Measurements from ENCODE around the gene MPG.

The MPG gene

GRCh38 chr16:75580-76501, 2.2 kb upstream of the MPG start:
- no peaks in the 10 kb centered on the region for H3K9me3 ChIP-seq (ENCODE audit: low read length)
- H3K4me1 ChIP-seq (ENCODE audit: insufficient read depth, low read length), result peaks cover 57% of the 10 kb centered on the region
- H3K36me3 ChIP-seq (ENCODE audit: insufficient read depth, low read length), result peaks cover 11% of the 10 kb centered on the region
- H3K27me3 ChIP-seq (ENCODE audit: insufficient read depth, low read length), result no peaks in the 10 kb centered on the region
- H2AFZ ChIP-seq (ENCODE audit: low read depth, low read length), result no peak overlapping the region
- H3K4me3 ChIP-seq (ENCODE audit: low read length), result no peak overlapping the region

GRCh38 chr16:76535-77272, 1.3 kb upstream of the MPG start:
- Histone ChIP-seq H3K36me3 (ENCODE audit: insufficient read depth, low read length) (peaks cover 13% of the 10 kb centered on the region), H3K27me3 (ENCODE audit: insufficient read depth, low read length) (no peaks in the 10 kb centered on the region), H3K4me1 (ENCODE audit: insufficient read depth, low read length) (peaks cover 50% of the 10 kb centered on the region), H3K4me3 (ENCODE audit: low read length) (peak overlapping the region; percentile 68), H3K9me3 (ENCODE audit: low read length) (no peaks in the 10 kb centered on the region), H2AFZ (ENCODE audit: low read depth, low read length) (peak overlapping the region; percentile 91)

GRCh38 chr16:77273-77806, 685 bp upstream of the MPG start:
- Histone ChIP-seq H3K4me1 (ENCODE audit: insufficient read depth, low read length) (peaks cover 50% of the 10 kb centered on the region), H2AFZ (ENCODE audit: low read depth, low read length) (peak overlapping the region; percentile 91), H3K9me3 (ENCODE audit: low read length) (no peaks in the 10 kb centered on the region), H3K4me3 (ENCODE audit: low read length) (peak overlapping the region; percentile 68), H3K36me3 (ENCODE audit: insufficient read depth, low read length) (peaks cover 13% of the 10 kb centered on the region), H3K27me3 (ENCODE audit: insufficient read depth, low read length) (no peaks in the 10 kb centered on the region)

GRCh38 chr16:78444-79150, 572 bp downstream of the MPG start:
- Histone ChIP-seq H3K36me3 (ENCODE audit: insufficient read depth, low read length) (peaks cover 13% of the 10 kb centered on the region), H3K9me3 (ENCODE audit: low read length) (no peaks in the 10 kb centered on the region), H3K4me1 (ENCODE audit: insufficient read depth, low read length) (peaks cover 45% of the 10 kb centered on the region)

GRCh38 chr16:79151-80054, 1.4 kb downstream of the MPG start:
- no peak overlapping the region for H2AFZ ChIP-seq (ENCODE audit: low read depth, low read length)
- H3K27me3 ChIP-seq (ENCODE audit: insufficient read depth, low read length), result no peaks in the 10 kb centered on the region
- H3K4me1 ChIP-seq (ENCODE audit: insufficient read depth, low read length), result peaks cover 37% of the 10 kb centered on the region
- peaks cover 16% of the 10 kb centered on the region for H3K36me3 ChIP-seq (ENCODE audit: insufficient read depth, low read length)
- H3K4me3 ChIP-seq (ENCODE audit: low read length), result peak overlapping the region; percentile 68
- no peaks in the 10 kb centered on the region for H3K9me3 ChIP-seq (ENCODE audit: low read length)

More at GRCh38 chr16:78444-79150, 572 bp downstream of the MPG start:
- Histone ChIP-seq H3K27me3 (ENCODE audit: insufficient read depth, low read length) (no peaks in the 10 kb centered on the region), H3K4me3 (ENCODE audit: low read length) (peak overlapping the region; percentile 68), H2AFZ (ENCODE audit: low read depth, low read length) (peak overlapping the region; percentile 91)

GRCh38 chr16:83060-83603, 5.1 kb downstream of the MPG start:
- peaks cover 43% of the 10 kb centered on the region for H3K36me3 ChIP-seq (ENCODE audit: insufficient read depth, low read length)

GRCh38 chr16:83781-84615, 6.0 kb downstream of the MPG start:
- Histone ChIP-seq H3K27me3 (ENCODE audit: insufficient read depth, low read length) (no peaks in the 10 kb centered on the region), H3K9me3 (ENCODE audit: low read length) (no peaks in the 10 kb centered on the region), H2AFZ (ENCODE audit: low read depth, low read length) (no peak overlapping the region), H3K4me3 (ENCODE audit: low read length) (no peak overlapping the region), H3K36me3 (ENCODE audit: insufficient read depth, low read length) (peaks cover 50% of the 10 kb centered on the region), H3K4me1 (ENCODE audit: insufficient read depth, low read length) (peaks cover under 1% of the 10 kb centered on the region)

More at GRCh38 chr16:83060-83603, 5.1 kb downstream of the MPG start:
- Histone ChIP-seq H3K9me3 (ENCODE audit: low read length) (no peaks in the 10 kb centered on the region), H3K27me3 (ENCODE audit: insufficient read depth, low read length) (no peaks in the 10 kb centered on the region), H2AFZ (ENCODE audit: low read depth, low read length) (no peak overlapping the region), H3K4me3 (ENCODE audit: low read length) (no peak overlapping the region), H3K4me1 (ENCODE audit: insufficient read depth, low read length) (peaks cover 8% of the 10 kb centered on the region)

GRCh38 chr16:84718-85406, 6.8 kb downstream of the MPG start:
- Histone ChIP-seq H3K36me3 (ENCODE audit: insufficient read depth, low read length) (peaks cover 53% of the 10 kb centered on the region), H3K4me3 (ENCODE audit: low read length) (no peak overlapping the region), H3K27me3 (ENCODE audit: insufficient read depth, low read length) (no peaks in the 10 kb centered on the region), H3K9me3 (ENCODE audit: low read length) (no peaks in the 10 kb centered on the region), H3K4me1 (ENCODE audit: insufficient read depth, low read length) (no peaks in the 10 kb centered on the region), H2AFZ (ENCODE audit: low read depth, low read length) (no peak overlapping the region)

GRCh38 chr16:85407-85782, 7.4 kb downstream of the MPG start:
- H3K4me3 ChIP-seq (ENCODE audit: low read length), result no peak overlapping the region
- no peak overlapping the region for H2AFZ ChIP-seq (ENCODE audit: low read depth, low read length)
- H3K9me3 ChIP-seq (ENCODE audit: low read length), result no peaks in the 10 kb centered on the region
- H3K4me1 ChIP-seq (ENCODE audit: insufficient read depth, low read length), result no peaks in the 10 kb centered on the region
- H3K27me3 ChIP-seq (ENCODE audit: insufficient read depth, low read length), result no peaks in the 10 kb centered on the region
- peaks cover 52% of the 10 kb centered on the region for H3K36me3 ChIP-seq (ENCODE audit: insufficient read depth, low read length)

- H3K9me3 ChIP-seq (ENCODE audit: low read length), result no peaks in the 10 kb centered on the region
- H3K4me1 ChIP-seq (ENCODE audit: insufficient read depth, low read length), result no peaks in the 10 kb centered on the region
- H3K36me3 ChIP-seq (ENCODE audit: insufficient read depth, low read length), result peaks cover 50% of the 10 kb centered on the region
Observed at GRCh38 chr16:85865-86264, 7.8 kb downstream of the MPG start.

GRCh38 chr16:86483-86952, 8.5 kb downstream of the MPG start:
- H2AFZ ChIP-seq (ENCODE audit: low read depth, low read length), result no peak overlapping the region
- no peaks in the 10 kb centered on the region for H3K9me3 ChIP-seq (ENCODE audit: low read length)
- H3K36me3 ChIP-seq (ENCODE audit: insufficient read depth, low read length), result peaks cover 48% of the 10 kb centered on the region
- no peaks in the 10 kb centered on the region for H3K4me1 ChIP-seq (ENCODE audit: insufficient read depth, low read length)
- no peak overlapping the region for H3K4me3 ChIP-seq (ENCODE audit: low read length)
- no peaks in the 10 kb centered on the region for H3K27me3 ChIP-seq (ENCODE audit: insufficient read depth, low read length)

More at GRCh38 chr16:85865-86264, 7.8 kb downstream of the MPG start:
- H2AFZ ChIP-seq (ENCODE audit: low read depth, low read length), result no peak overlapping the region
- H3K27me3 ChIP-seq (ENCODE audit: insufficient read depth, low read length), result no peaks in the 10 kb centered on the region
- no peak overlapping the region for H3K4me3 ChIP-seq (ENCODE audit: low read length)

Measured in neuron (in vitro differentiated cells).